Mesothelial cell of epicardium (in vitro differentiated cells): ENCODE results near the gene NENF. TPM values are rescaled to one million over a fixed set of nuclear protein-coding genes. Genes with fewer than 3 reads are reported as not detected.

Source experiments
- DNase-seq, 2 experiments: peaks; one replicate each; pipeline ENCODE4 v3.0.0; 2021; ENCODE audit warnings: low spot score in 2 of 2; ENCODE audit not compliant: unreplicated experiment in 2 of 2
- H3K27ac Mint-ChIP-seq: 2 replicates; pipeline ENCODE4 v1.8.0; 2021; ENCODE audit warnings: mixed read lengths
- H3K27me3 Mint-ChIP-seq: 2 replicates; pipeline ENCODE4 v1.8.0; 2021; ENCODE audit warnings: low read depth, mixed read lengths
- H3K36me3 Mint-ChIP-seq: 2 replicates; pipeline ENCODE4 v1.8.0; 2021; ENCODE audit warnings: mixed read lengths
- H3K4me1 Mint-ChIP-seq: 2 replicates; pipeline ENCODE4 v1.8.0; 2021; ENCODE audit warnings: mixed read lengths
- H3K4me3 Mint-ChIP-seq: 2 replicates; pipeline ENCODE4 v1.8.0; 2021; ENCODE audit warnings: mild to moderate bottlenecking, moderate library complexity, mixed read lengths
- H3K9me3 Mint-ChIP-seq: 2 replicates; pipeline ENCODE4 v1.8.0; 2021; ENCODE audit warnings: mixed read lengths
- total RNA-seq: library from RNA; stranded (reverse); gene quantifications from 3 replicates; pipeline ENCODE4 v1.2.1, GENCODE V29; 2021
- TF ChIP-seq, protein P1 (sequence below): fragments of 200-600 bp; sonication (generic); IDR thresholded peaks from one replicate; pipeline ENCODE4 v1.5.0; 2021; ENCODE audit warnings: antibody characterized with exemption; ENCODE audit not compliant: unreplicated experiment

The NENF gene
- total RNA-seq, 1 donor from 2014 or later: 39.3 TPM

DNA sequence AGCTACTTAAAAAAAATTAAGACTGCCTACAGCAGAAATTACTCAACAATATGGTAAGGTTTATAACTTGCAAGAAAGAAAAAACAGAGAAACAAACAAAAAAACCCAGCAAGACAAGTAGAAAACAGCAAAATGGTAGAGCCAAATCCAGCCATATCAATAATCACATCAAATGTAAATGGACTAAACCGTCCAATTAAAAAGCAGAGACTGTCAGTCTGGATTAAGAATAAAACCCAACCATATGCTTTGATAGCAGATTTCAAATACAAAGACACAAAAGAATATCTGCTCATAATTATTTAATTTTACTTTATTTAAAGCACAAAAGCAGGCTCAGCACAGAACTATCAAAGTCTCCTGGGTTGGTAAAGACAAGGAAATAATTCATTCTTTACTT lies 35.5 kb upstream of the NENF start:
- H3K4me1 Mint-ChIP-seq: no peaks in the 10 kb centered on the region
- no peak for DNase-seq
- peaks cover 55% of the 10 kb centered on the region for H3K36me3 Mint-ChIP-seq
- H3K4me3 Mint-ChIP-seq: no peak overlapping the region
- peaks cover 33% of the 10 kb centered on the region for H3K9me3 Mint-ChIP-seq
- no peaks in the 10 kb centered on the region for H3K27me3 Mint-ChIP-seq
- TF ChIP-seq, protein P1, sequence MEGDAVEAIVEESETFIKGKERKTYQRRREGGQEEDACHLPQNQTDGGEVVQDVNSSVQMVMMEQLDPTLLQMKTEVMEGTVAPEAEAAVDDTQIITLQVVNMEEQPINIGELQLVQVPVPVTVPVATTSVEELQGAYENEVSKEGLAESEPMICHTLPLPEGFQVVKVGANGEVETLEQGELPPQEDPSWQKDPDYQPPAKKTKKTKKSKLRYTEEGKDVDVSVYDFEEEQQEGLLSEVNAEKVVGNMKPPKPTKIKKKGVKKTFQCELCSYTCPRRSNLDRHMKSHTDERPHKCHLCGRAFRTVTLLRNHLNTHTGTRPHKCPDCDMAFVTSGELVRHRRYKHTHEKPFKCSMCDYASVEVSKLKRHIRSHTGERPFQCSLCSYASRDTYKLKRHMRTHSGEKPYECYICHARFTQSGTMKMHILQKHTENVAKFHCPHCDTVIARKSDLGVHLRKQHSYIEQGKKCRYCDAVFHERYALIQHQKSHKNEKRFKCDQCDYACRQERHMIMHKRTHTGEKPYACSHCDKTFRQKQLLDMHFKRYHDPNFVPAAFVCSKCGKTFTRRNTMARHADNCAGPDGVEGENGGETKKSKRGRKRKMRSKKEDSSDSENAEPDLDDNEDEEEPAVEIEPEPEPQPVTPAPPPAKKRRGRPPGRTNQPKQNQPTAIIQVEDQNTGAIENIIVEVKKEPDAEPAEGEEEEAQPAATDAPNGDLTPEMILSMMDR: no peak
- H3K27ac Mint-ChIP-seq: no peak overlapping the region

DNA sequence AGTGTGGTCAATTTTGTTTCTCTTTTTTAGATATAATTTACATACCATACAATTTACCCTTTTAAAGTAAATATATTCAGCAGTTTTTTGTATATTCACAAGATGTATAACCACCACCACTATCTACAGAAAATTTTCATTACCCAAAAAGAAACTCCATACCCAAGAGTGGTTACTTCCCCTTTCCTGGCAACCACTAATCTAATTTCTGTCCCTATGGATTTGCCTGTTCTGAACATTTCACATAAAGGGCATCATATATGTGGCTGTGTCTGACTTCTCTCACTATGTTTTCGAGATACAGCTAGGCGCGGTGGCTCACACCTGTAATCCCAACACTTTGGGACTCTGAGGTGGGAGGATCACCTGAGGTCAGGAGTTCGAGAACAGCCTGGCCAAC lies 31.7 kb upstream of the NENF start:
- peaks cover 61% of the 10 kb centered on the region for H3K36me3 Mint-ChIP-seq
- H3K27ac Mint-ChIP-seq: no peak overlapping the region
- no peak for DNase-seq
- H3K9me3 Mint-ChIP-seq: peaks cover 25% of the 10 kb centered on the region
- H3K4me3 Mint-ChIP-seq: no peak overlapping the region
- no peaks in the 10 kb centered on the region for H3K4me1 Mint-ChIP-seq
- no peaks in the 10 kb centered on the region for H3K27me3 Mint-ChIP-seq
- TF ChIP-seq, protein P1: no peak

DNA sequence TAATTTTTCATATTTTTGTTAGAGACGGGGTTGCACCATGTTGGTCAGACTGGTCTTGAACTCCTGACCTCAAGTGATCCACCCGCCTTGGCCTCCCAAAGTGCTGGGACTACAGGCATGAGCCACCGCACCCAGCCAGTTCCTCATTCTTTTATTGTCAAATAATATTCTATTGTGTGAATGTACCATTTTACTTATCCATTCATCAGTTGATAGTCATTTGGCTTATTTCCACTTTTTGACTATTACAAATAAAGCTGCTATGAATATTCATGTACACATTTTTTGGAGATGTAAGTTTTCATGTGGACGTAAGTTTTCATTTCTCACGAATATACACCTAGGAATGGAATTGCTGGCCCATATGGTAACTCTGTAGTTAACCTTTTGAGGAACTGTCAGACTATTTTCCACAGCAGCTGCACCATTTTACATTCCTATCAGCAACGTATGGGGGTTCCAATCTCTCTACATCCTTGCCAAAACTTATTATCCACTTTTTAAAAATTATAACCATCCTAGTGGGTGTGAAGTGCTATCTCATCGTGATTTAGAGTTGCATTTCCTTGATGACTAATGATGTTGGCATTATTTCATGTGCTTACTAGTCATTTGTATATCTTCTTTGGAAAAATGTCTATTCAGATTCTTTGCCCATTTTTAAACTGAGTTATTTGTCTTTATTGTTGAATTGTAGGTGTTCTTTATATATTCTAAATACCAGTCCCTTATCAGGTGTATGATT lies 30.7 kb upstream of the NENF start:
- Mint-ChIP-seq H3K36me3 (peaks cover 55% of the 10 kb centered on the region), H3K27me3 (no peaks in the 10 kb centered on the region), H3K27ac (no peak overlapping the region), H3K9me3 (peaks cover 19% of the 10 kb centered on the region), H3K4me3 (no peak overlapping the region), H3K4me1 (no peaks in the 10 kb centered on the region)
- no peak for DNase-seq
- TF ChIP-seq, protein P1: no peak

DNA sequence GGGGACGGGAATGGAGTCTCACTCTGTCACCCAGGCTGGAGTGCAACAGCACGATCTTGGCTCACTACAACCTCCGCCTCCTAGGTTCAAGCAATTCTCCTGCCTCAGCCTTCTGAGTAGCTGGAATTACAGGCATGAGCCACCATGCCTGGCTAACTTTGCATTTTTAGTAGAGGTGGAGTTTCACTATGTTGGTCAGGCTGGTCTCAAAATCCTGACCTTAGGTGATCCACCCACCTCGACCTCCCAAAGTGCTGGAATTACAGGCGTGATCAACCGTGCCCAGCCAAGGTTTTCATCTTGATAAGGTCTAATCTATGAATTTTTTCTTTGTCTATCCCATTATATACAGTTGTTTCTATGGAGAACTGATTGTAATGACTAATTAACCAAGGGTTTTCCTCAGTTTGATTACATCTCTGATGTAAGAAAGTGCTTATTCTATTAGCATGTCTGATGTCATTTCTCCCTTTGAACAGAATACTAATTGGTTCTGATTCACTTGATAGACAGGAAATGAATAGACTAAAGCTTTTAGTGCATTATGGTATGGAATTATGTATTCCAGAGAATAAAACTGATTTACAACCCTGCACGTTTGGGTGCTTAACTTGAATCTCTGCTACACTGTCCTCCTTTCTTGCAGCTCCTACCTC lies 29.9 kb upstream of the NENF start:
- no peaks in the 10 kb centered on the region for H3K4me1 Mint-ChIP-seq
- no peak overlapping the region for H3K4me3 Mint-ChIP-seq
- TF ChIP-seq, protein P1: no peak
- no peak for DNase-seq
- no peaks in the 10 kb centered on the region for H3K27me3 Mint-ChIP-seq
- H3K36me3 Mint-ChIP-seq: peaks cover 53% of the 10 kb centered on the region
- H3K9me3 Mint-ChIP-seq: peaks cover 11% of the 10 kb centered on the region
- H3K27ac Mint-ChIP-seq: no peak overlapping the region

DNA sequence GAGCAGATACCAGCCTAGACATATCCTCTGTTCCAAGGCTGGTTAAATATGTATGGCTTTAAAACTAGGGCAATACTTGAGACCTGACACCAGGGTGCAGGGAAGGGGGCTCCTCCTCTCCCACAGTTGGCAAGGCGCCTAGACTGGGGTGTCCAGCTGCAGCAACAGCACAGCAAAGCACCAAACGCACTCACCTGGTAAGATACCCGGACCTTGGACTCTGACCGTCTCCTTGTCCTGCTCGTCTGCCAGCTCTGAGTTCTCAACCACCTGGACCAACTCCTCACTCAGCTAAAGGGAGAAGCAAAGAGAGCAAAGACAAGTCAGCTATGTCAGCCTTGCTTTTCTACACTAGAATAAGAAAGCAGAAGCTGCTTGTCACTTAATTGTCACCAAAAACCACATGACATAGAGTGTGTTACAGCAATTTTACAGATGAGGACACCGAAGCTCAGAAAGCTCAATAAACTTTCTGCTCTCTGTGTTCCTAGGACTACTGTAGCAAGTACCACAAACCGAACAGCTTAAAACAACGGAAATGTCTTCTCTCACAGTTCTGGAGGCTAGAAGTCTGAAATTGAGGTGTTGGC lies 22.4 kb upstream of the NENF start:
- DNase-seq: no peak
- H3K27me3 Mint-ChIP-seq: no peaks in the 10 kb centered on the region
- peaks cover 37% of the 10 kb centered on the region for H3K36me3 Mint-ChIP-seq
- TF ChIP-seq, protein P1: no peak
- H3K9me3 Mint-ChIP-seq: no peaks in the 10 kb centered on the region
- no peak overlapping the region for H3K4me3 Mint-ChIP-seq
- H3K4me1 Mint-ChIP-seq: peaks cover 20% of the 10 kb centered on the region
- no peak overlapping the region for H3K27ac Mint-ChIP-seq
